ENCODE results near the gene ANKLE2.

Gene ANKLE2

DNA sequence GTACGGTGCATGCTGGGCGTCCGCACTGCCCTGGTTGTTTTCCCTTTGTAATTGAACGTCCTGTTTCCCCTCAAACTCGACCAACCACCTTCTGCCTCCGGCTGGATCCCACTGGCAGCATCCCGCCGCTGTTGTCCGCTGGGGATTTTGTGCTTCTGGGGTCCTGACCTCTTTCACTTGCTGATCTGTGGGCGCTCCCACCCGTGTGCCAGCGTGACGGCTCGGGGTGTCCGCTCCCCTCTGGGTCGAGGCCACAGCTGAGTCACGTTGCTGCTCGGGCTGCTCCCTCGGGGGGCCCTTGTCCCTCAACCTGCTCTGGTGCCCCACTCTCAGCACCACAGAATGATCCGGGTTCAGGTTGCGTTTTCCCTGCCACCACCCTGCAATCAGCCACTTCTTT is 43.0 kb downstream of the ANKLE2 start:
- no peak overlapping the region for H2AFZ ChIP-seq (ENCODE audit: low read depth, low read length, severe bottlenecking)
- 0 out of 2 replicates have a peak, but pooled peaks cover 8% of the 10 kb centered on the region for H3K36me3 ChIP-seq (ENCODE audit: low read length)
- H4K20me1 ChIP-seq (ENCODE audit: low read depth, low read length): no peaks in the 10 kb centered on the region
- peaks cover 12% of the 10 kb centered on the region for H3F3A ChIP-seq (ENCODE audit: insufficient read depth)
- no peak for TF ChIP-seq CTCF (IDR thresholded peaks at IDR 0.05; ENCODE audit: insufficient read depth, low read length, poor library complexity, severe bottlenecking)
- TF ChIP-seq EZH2phosphoT487 (conservative IDR thresholded peaks at IDR 0.05; ENCODE audit: low read length): no peak
- no peak overlapping the region for H3K4me3 ChIP-seq (ENCODE audit: insufficient read depth, low read length, poor library complexity, severe bottlenecking)
- H3K9me3 ChIP-seq (ENCODE audit: insufficient read depth, low read length): no peaks in the 10 kb centered on the region
- H3K79me2 ChIP-seq (ENCODE audit: insufficient read depth, low read length): peaks cover 18% of the 10 kb centered on the region
- H3K9me2 ChIP-seq (replicated peaks; ENCODE audit: insufficient read depth, low read length): no peaks in the 10 kb centered on the region
- H3K4me2 ChIP-seq (ENCODE audit: low read depth, low read length, poor library complexity, severe bottlenecking): no peak overlapping the region
- H3K27ac ChIP-seq (ENCODE audit: low read depth, low read length): no peak overlapping the region
- H3K9ac ChIP-seq (ENCODE audit: low read length): no peak overlapping the region
- H3K27me3 ChIP-seq (ENCODE audit: low read length): no peaks in the 10 kb centered on the region

DNA sequence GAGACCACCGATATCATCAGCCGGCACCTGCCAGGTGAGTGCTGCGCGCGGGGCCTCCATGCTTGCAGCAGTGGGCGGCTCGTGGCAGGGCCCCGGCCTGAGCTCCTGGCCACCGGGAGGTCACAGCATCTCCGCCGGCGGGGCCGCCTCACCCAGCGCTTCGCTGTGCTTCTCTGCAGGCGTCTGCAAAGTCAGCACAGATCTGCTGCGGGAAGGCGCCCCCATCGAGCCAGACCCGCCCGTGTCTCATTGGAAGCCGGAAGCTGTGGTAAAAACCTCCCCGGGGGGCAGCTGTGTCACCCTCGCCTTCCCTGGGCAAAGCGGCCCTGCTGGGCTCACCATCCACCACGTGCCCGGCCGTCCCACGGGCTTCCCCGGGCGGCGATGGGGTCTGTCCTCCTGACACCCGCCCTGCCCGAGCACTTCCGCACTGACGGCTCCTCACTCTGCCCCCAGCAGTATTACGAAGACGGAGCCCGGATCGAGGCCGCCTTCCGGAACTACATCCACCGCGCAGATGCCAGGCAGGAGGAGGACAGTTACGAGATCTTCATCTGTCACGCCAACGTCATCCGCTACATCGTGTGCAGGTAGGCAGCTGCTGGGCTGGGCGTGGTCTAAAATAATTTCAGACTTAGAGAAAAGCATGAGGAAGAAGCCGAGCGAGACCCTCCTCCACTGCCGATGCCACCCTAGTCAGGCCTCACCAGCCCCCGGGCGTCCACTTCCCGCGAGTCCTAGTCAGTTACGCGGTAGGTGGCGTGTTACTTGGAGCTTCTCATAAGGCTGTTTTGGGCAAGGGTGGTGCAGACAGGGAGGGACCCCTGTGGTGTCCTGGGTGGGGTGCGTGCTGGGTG is 43.9 kb downstream of the ANKLE2 start:
- H3K27ac ChIP-seq (ENCODE audit: low read depth, low read length): no peak overlapping the region
- 0 out of 2 replicates have a peak, but pooled peaks cover 8% of the 10 kb centered on the region for H3K36me3 ChIP-seq (ENCODE audit: low read length)
- H3K79me2 ChIP-seq (ENCODE audit: insufficient read depth, low read length): peaks cover 27% of the 10 kb centered on the region
- no peaks in the 10 kb centered on the region for H3K27me3 ChIP-seq (ENCODE audit: low read length)
- peaks cover 11% of the 10 kb centered on the region; the same call in 1 of the 2 replicates for H3F3A ChIP-seq (ENCODE audit: insufficient read depth)
- TF ChIP-seq EZH2phosphoT487 (conservative IDR thresholded peaks at IDR 0.05; ENCODE audit: low read length): no peak
- no peak for TF ChIP-seq CTCF (IDR thresholded peaks at IDR 0.05; ENCODE audit: insufficient read depth, low read length, poor library complexity, severe bottlenecking)
- H3K4me2 ChIP-seq (ENCODE audit: low read depth, low read length, poor library complexity, severe bottlenecking): no peak overlapping the region
- H4K20me1 ChIP-seq (ENCODE audit: low read depth, low read length): no peaks in the 10 kb centered on the region
- no peak overlapping the region for H2AFZ ChIP-seq (ENCODE audit: low read depth, low read length, severe bottlenecking)
- no peaks in the 10 kb centered on the region for H3K9me2 ChIP-seq (replicated peaks; ENCODE audit: insufficient read depth, low read length)
- no peaks in the 10 kb centered on the region for H3K9me3 ChIP-seq (ENCODE audit: insufficient read depth, low read length)
- H3K4me3 ChIP-seq (ENCODE audit: insufficient read depth, low read length, poor library complexity, severe bottlenecking): no peak overlapping the region
- no peak overlapping the region for H3K9ac ChIP-seq (ENCODE audit: low read length)

- H4K20me1 ChIP-seq (ENCODE audit: low read depth, low read length): no peaks in the 10 kb centered on the region
- H3K36me3 ChIP-seq (ENCODE audit: low read length): 0 out of 2 replicates have a peak, but pooled peaks cover 8% of the 10 kb centered on the region
- H3K9ac ChIP-seq (ENCODE audit: low read length): no peak overlapping the region
- peaks cover 11% of the 10 kb centered on the region; the same call in 1 of the 2 replicates for H3F3A ChIP-seq (ENCODE audit: insufficient read depth)
- H3K9me2 ChIP-seq (replicated peaks; ENCODE audit: insufficient read depth, low read length): no peaks in the 10 kb centered on the region
- H3K27ac ChIP-seq (ENCODE audit: low read depth, low read length): no peak overlapping the region
- no peaks in the 10 kb centered on the region for H3K27me3 ChIP-seq (ENCODE audit: low read length)
- H3K9me3 ChIP-seq (ENCODE audit: insufficient read depth, low read length): no peaks in the 10 kb centered on the region
- peaks cover 34% of the 10 kb centered on the region for H3K79me2 ChIP-seq (ENCODE audit: insufficient read depth, low read length)
- H2AFZ ChIP-seq (ENCODE audit: low read depth, low read length, severe bottlenecking): no peak overlapping the region
- no peak overlapping the region for H3K4me3 ChIP-seq (ENCODE audit: insufficient read depth, low read length, poor library complexity, severe bottlenecking)
- no peak for TF ChIP-seq EZH2phosphoT487 (conservative IDR thresholded peaks at IDR 0.05; ENCODE audit: low read length)
- TF ChIP-seq CTCF (IDR thresholded peaks at IDR 0.05; ENCODE audit: insufficient read depth, low read length, poor library complexity, severe bottlenecking): no peak
- no peak overlapping the region for H3K4me2 ChIP-seq (ENCODE audit: low read depth, low read length, poor library complexity, severe bottlenecking)
These were observed 44.6 kb downstream of the ANKLE2 start for GRCh38 chr12:132717011-132717410.

All from SU-DHL-6 (cell line).